Nephron (organoid): Measurements from ENCODE around the gene HPN.
"Not testable (repeated sequence)": the region's sequence is repeated elsewhere in the genome, so short reads cannot be mapped to it uniquely, and the experiment has no call there.

Experiments used
- H3K27ac Mint-ChIP-seq, 3 experiments: 2 replicates each; pipeline ENCODE4 v1.8.0; 2020; ENCODE audit warnings: mixed read lengths in 3 of 3, mild to moderate bottlenecking in 2 of 3, moderate library complexity in 1 of 3
- H3K27me3 Mint-ChIP-seq: 2 replicates; pipeline ENCODE4 v1.8.0; 2021; ENCODE audit warnings: low read depth, mild to moderate bottlenecking, moderate library complexity, mixed read lengths
- H3K36me3 Mint-ChIP-seq: 2 replicates; pipeline ENCODE4 v1.8.0; 2020; ENCODE audit warnings: low read depth, mixed read lengths
- H3K4me1 Mint-ChIP-seq: 2 replicates; pipeline ENCODE4 v1.8.0; 2020; ENCODE audit warnings: mixed read lengths
- H3K4me3 Mint-ChIP-seq, 3 experiments: 2 replicates each; pipeline ENCODE4 v1.8.0; 2020; ENCODE audit warnings: mild to moderate bottlenecking in 3 of 3, mixed read lengths in 3 of 3, moderate library complexity in 2 of 3
- H3K9me3 Mint-ChIP-seq: 2 replicates; pipeline ENCODE4 v1.8.0; 2020; ENCODE audit warnings: mixed read lengths
- CTCF ChIP-seq, 3 experiments: fragments of 200-600 bp; sonication (generic); IDR thresholded peaks; one replicate each; pipeline ENCODE4 v1.5.0; 2021; ENCODE audit warnings: antibody characterized with exemption in 3 of 3; ENCODE audit not compliant: unreplicated experiment in 3 of 3

HPN gene

GRCh38 chr19:35013820-35014754 is 27.4 kb upstream of the HPN start:
- Mint-ChIP-seq H3K27me3 (peaks cover 3% of the 10 kb centered on the region), H3K4me3 (no peak overlapping the region), H3K27ac (peak overlapping the region in 1 of 3 experiments; percentile 79), H3K36me3 (peaks cover 67% of the 10 kb centered on the region), H3K9me3 (no peaks in the 10 kb centered on the region), H3K4me1 (peaks cover 4% of the 10 kb centered on the region)
- TF ChIP-seq CTCF (IDR thresholded peaks at IDR 0.05; ENCODE audit: unreplicated experiment in 3 of 3), result no peak

DNA sequence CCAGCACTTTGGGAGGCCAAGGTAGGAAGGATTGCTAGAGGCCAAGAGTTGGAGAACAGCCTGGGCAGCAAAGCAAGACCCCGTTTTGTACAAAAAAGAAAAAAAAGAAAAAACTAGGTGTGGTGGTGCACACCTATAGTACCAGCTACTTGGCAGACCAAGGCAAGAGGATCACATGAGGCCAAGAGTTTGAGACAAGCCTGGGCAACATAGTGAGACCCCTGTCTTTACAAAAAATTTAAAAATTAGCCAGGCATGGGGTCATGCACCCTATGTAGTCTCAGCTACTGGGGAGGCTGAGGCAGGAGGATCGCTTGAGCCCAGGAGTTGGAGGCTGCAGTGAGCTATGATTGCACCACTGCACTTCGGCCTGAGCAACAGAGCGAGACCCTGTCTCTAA is 26.7 kb upstream of the HPN start:
- H3K27me3 Mint-ChIP-seq, H3K9me3 Mint-ChIP-seq, H3K27ac Mint-ChIP-seq, H3K4me1 Mint-ChIP-seq, H3K4me3 Mint-ChIP-seq: not testable (repeated sequence)
- H3K36me3 Mint-ChIP-seq, result peaks cover 71% of the 10 kb centered on the region

GRCh38 chr19:35015270-35015953 is 26.1 kb upstream of the HPN start:
- Mint-ChIP-seq H3K36me3 (peaks cover 73% of the 10 kb centered on the region), H3K4me3 (no peak overlapping the region), H3K4me1 (peaks cover 4% of the 10 kb centered on the region), H3K27me3 (peaks cover 3% of the 10 kb centered on the region), H3K27ac (no peak overlapping the region), H3K9me3 (no peaks in the 10 kb centered on the region)
- no peak for TF ChIP-seq CTCF (IDR thresholded peaks at IDR 0.05; ENCODE audit: unreplicated experiment in 3 of 3)

GRCh38 chr19:35015954-35016351 is 25.6 kb upstream of the HPN start:
- Mint-ChIP-seq H3K4me1 (peaks cover 4% of the 10 kb centered on the region), H3K9me3 (no peaks in the 10 kb centered on the region), H3K27ac (no peak overlapping the region), H3K36me3 (peaks cover 76% of the 10 kb centered on the region), H3K27me3 (peaks cover 3% of the 10 kb centered on the region), H3K4me3 (no peak overlapping the region)
- no peak for TF ChIP-seq CTCF (IDR thresholded peaks at IDR 0.05; ENCODE audit: unreplicated experiment in 3 of 3)

GRCh38 chr19:35017507-35017906 is 24.0 kb upstream of the HPN start:
- no peak overlapping the region for H3K4me3 Mint-ChIP-seq
- H3K4me1 Mint-ChIP-seq, result peaks cover under 1% of the 10 kb centered on the region
- H3K27ac Mint-ChIP-seq, result no peak overlapping the region

More at GRCh38 chr19:35017507-35017906, 24.0 kb upstream of the HPN start:
- peaks cover 77% of the 10 kb centered on the region for H3K36me3 Mint-ChIP-seq
- TF ChIP-seq CTCF (IDR thresholded peaks at IDR 0.05; ENCODE audit: unreplicated experiment in 3 of 3), result no peak
- peaks cover 3% of the 10 kb centered on the region for H3K27me3 Mint-ChIP-seq
- no peaks in the 10 kb centered on the region for H3K9me3 Mint-ChIP-seq
